PFSK-1 (cell line): Measurements from ENCODE around the gene USP35.

Experiments used
- POLR2AphosphoS5 ChIP-seq: IDR thresholded peaks from 2 replicates; pipeline ENCODE4 v1.6.1; 2012; ENCODE audit warnings: low read depth, mild to moderate bottlenecking, control low read depth, low read length, moderate library complexity
- TF ChIP-seq, protein P1 (sequence below), 2 experiments: IDR thresholded peaks; 2 replicates each; pipeline versions ENCODE4 v1.6.1 to v1.8.0; 2011 to 2012; ENCODE audit warnings: low read depth in 2 of 2, low read length in 2 of 2, control low read depth in 1 of 2, inconsistent platforms in 1 of 2, mild to moderate bottlenecking in 1 of 2, moderate library complexity in 1 of 2; ENCODE audit not compliant: insufficient read depth in 1 of 2

DNA sequence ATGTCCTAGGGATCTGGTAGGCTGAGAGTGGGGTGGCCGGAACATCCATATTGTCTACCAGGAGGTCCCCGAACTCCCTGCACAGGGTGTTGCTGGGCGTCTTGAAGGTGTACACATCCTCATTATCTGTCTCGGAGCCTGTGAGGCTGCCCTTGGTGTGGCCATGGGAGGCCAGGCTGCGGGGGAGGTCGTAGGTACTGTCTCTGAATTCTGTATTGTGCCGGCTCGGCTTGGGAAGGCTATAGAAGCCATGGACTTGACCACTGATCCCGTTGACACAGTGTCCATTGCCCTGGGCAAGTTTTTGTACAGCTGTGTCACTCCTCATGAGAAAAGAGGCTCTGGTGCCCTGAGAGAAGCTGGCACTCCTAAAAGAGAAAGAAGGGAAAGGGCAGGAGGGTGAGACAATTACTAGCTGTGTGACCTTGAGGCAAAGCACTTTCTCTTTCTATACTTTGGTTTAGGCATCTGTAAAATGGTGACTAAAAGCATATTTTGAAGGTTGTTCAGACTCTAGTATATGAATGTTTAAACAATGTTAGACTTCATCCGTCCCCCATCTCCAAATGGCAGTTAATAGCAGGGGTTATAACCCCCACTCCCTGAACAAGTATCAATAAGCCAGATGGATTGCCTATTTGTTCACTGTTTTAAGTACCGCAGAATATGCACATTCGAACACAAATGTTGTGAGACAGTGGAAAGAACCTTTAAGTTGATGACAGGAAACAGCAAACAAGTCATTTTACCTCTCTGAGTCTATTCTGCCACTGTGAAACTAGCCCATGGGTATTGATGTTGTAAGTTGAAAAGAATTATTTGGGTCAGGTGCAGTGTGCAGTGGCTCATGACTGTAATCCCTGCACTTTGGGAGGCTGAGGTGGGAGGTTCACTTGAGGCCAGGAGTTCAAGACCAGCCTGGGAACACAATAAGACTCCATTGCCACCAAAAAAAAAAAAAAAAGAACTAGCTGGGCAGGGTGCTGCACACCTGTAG lies 38.3 kb downstream of the USP35 start:
- TF ChIP-seq, protein P1, sequence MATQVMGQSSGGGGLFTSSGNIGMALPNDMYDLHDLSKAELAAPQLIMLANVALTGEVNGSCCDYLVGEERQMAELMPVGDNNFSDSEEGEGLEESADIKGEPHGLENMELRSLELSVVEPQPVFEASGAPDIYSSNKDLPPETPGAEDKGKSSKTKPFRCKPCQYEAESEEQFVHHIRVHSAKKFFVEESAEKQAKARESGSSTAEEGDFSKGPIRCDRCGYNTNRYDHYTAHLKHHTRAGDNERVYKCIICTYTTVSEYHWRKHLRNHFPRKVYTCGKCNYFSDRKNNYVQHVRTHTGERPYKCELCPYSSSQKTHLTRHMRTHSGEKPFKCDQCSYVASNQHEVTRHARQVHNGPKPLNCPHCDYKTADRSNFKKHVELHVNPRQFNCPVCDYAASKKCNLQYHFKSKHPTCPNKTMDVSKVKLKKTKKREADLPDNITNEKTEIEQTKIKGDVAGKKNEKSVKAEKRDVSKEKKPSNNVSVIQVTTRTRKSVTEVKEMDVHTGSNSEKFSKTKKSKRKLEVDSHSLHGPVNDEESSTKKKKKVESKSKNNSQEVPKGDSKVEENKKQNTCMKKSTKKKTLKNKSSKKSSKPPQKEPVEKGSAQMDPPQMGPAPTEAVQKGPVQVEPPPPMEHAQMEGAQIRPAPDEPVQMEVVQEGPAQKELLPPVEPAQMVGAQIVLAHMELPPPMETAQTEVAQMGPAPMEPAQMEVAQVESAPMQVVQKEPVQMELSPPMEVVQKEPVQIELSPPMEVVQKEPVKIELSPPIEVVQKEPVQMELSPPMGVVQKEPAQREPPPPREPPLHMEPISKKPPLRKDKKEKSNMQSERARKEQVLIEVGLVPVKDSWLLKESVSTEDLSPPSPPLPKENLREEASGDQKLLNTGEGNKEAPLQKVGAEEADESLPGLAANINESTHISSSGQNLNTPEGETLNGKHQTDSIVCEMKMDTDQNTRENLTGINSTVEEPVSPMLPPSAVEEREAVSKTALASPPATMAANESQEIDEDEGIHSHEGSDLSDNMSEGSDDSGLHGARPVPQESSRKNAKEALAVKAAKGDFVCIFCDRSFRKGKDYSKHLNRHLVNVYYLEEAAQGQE (IDR thresholded peaks at IDR 0.05; ENCODE audit: insufficient read depth in 1 of 2, low read depth in 2 of 2, low read length in 2 of 2) = no peak
- TF ChIP-seq POLR2AphosphoS5 = no peak
